NCI-H1436 (cell line): ENCODE measurements around the gene MAML1.
"Not testable (repeated sequence)": the region's sequence is repeated elsewhere in the genome, so short reads cannot be mapped to it uniquely, and the experiment has no call there.

Experiments
- DNase-seq: peaks from one replicate; lab custom pipeline; 2025; lab: John Stamatoyannopoulos, UW

Gene MAML1

GRCh38 chr5:179769271-179769670 lies 36.6 kb downstream of the MAML1 start:
- DNase-seq = no peak

- DNase-seq = no peak
These were observed 37.2 kb downstream of the MAML1 start for GRCh38 chr5:179769796-179770195.

- DNase-seq = no peak
These were observed 38.8 kb downstream of the MAML1 start for GRCh38 chr5:179771311-179771895.

- DNase-seq = no peak
These were observed 39.7 kb downstream of the MAML1 start for GRCh38 chr5:179772351-179772750.

GRCh38 chr5:179773686-179774040 lies 41.0 kb downstream of the MAML1 start:
- DNase-seq = no peak

GRCh38 chr5:179774442-179774841 lies 41.8 kb downstream of the MAML1 start:
- DNase-seq = no peak

GRCh38 chr5:179776411-179776938 lies 43.9 kb downstream of the MAML1 start:
- no peak for DNase-seq

- DNase-seq = no peak
These were observed 44.8 kb downstream of the MAML1 start for GRCh38 chr5:179777456-179777855.

GRCh38 chr5:179777909-179778308 lies 45.3 kb downstream of the MAML1 start:
- DNase-seq = no peak

- DNase-seq = no peak
These were observed 46.0 kb downstream of the MAML1 start for GRCh38 chr5:179778591-179778990.

GRCh38 chr5:179779826-179780225 lies 47.2 kb downstream of the MAML1 start:
- no peak for DNase-seq

GRCh38 chr5:179780362-179780761 lies 47.7 kb downstream of the MAML1 start:
- no peak for DNase-seq

- DNase-seq = no peak
These were observed 49.2 kb downstream of the MAML1 start for GRCh38 chr5:179781846-179782245.

GRCh38 chr5:179783128-179783527 lies 50.5 kb downstream of the MAML1 start:
- DNase-seq = no peak

GRCh38 chr5:179786861-179787260 lies 54.2 kb downstream of the MAML1 start:
- no peak for DNase-seq

GRCh38 chr5:179788193-179788854 lies 55.7 kb downstream of the MAML1 start:
- no peak for DNase-seq

- not testable (repeated sequence) for DNase-seq
These were observed 56.7 kb downstream of the MAML1 start for GRCh38 chr5:179789278-179789677.

- DNase-seq = no peak
These were observed 59.4 kb downstream of the MAML1 start for GRCh38 chr5:179791881-179792611.

GRCh38 chr5:179792612-179793467 lies 60.2 kb downstream of the MAML1 start:
- DNase-seq = no peak

GRCh38 chr5:179793468-179794139 lies 61.0 kb downstream of the MAML1 start, which contains the start of gene LTC4S:
Gene LTC4S (plus strand): TSS chr5:179793986. CDS start chr5:179794081, 95 bp downstream.
- DNase-seq = no peak

GRCh38 chr5:179794171-179794570 lies 61.5 kb downstream of the MAML1 start:
- no peak for DNase-seq
